Esophagus muscularis mucosa (tissue), 4 donors: Measurements from ENCODE around the gene ZNF467. TPM values are rescaled to one million over a fixed set of nuclear protein-coding genes. Genes with fewer than 3 reads are reported as not detected.
A peak's percentile ranks its signal among the peaks of the same experiment; 100 is the strongest.

ENCODE experiments used
- DNase-seq: peaks from one replicate; pipeline ENCODE4 v3.0.0-alpha.2; 2017; ENCODE audit errors: extremely low spot score
- H3K27ac ChIP-seq, 4 donors: fragments of 200-600 bp; sonication (generic); replicated peaks in 1 of 4; 1 replicate in 3 of 4; 2 replicates in 1 of 4; pipeline ENCODE4 v1.5.1; 2016 to 2019; ENCODE audit warnings: mild to moderate bottlenecking in 1 of 4
- H3K27me3 ChIP-seq, 4 donors: fragments of 200-600 bp; sonication (generic); one replicate each; pipeline versions ENCODE4 v1.5.1 to v1.6.0; 2016 to 2019
- H3K36me3 ChIP-seq, 4 donors: fragments of 200-600 bp; sonication (generic); one replicate each; pipeline ENCODE4 v1.5.1; 2016 to 2019
- H3K4me1 ChIP-seq, 4 donors: fragments of 200-600 bp; sonication (generic); one replicate each; pipeline ENCODE4 v1.5.1; 2016 to 2019
- H3K4me3 ChIP-seq, 4 donors: fragments of 200-600 bp; sonication (generic); 1 replicate in 2 of 4; 2 replicates in 2 of 4; pipeline ENCODE4 v1.5.1; 2016 to 2019; ENCODE audit warnings: mild to moderate bottlenecking in 4 of 4, moderate library complexity in 1 of 4
- H3K9me3 ChIP-seq, 4 donors: fragments of 200-600 bp; sonication (generic); 1 replicate in 3 of 4; 2 replicates in 1 of 4; pipeline ENCODE4 v1.5.1; 2016 to 2019
- EP300 ChIP-seq: sonication (generic); formaldehyde crosslinking; IDR thresholded peaks from one replicate; pipeline ENCODE4 v1.6.1; 2017; ENCODE audit warnings: antibody characterized with exemption
- POLR2A ChIP-seq: fragments of 450-650 bp; IDR thresholded peaks from one replicate; pipeline ENCODE4 v1.6.1; 2017; ENCODE audit warnings: antibody characterized with exemption, moderate library complexity, mild to moderate bottlenecking, low read depth
- POLR2AphosphoS5 ChIP-seq, 2 donors: sonication (generic); formaldehyde crosslinking; IDR thresholded peaks; one replicate each; pipeline ENCODE4 v1.6.1; 2017; ENCODE audit warnings: antibody characterized with exemption in 2 of 2
- WGBS: methylation state at CpG from one replicate; pipeline ENCODE4 v1.1.5; 2018; 5-methylcytosine and 5-hydroxymethylcytosine counted together
- intact Hi-C: fragments of 100-400 bp; cut with DNase I; formaldehyde crosslinking; loops from one replicate; pipeline ENCODE4 v1.15.1; 2023
- total RNA-seq, 4 donors: library from RNA; depleted of rRNA; stranded (reverse); fragments of >200 nt; gene quantifications; one replicate each; pipeline versions ENCODE4 v1.1.0 to v1.2.1, GENCODE V29; 2016
- TF ChIP-seq, protein P1 (sequence below), 3 experiments: fragments of 200-600 bp in 2 of 3; fragments of 450-650 bp in 1 of 3; sonication (generic) in 2 of 3; IDR thresholded peaks; one replicate each; pipeline ENCODE4 v1.5.1; 2017 to 2019; ENCODE audit warnings: antibody characterized with exemption in 3 of 3, mild to moderate bottlenecking in 2 of 3, moderate library complexity in 1 of 3

Gene ZNF467
- total RNA-seq, 4 donors from 2014 or later = 10.3 to 12.4 (median 11.0) TPM

DNA sequence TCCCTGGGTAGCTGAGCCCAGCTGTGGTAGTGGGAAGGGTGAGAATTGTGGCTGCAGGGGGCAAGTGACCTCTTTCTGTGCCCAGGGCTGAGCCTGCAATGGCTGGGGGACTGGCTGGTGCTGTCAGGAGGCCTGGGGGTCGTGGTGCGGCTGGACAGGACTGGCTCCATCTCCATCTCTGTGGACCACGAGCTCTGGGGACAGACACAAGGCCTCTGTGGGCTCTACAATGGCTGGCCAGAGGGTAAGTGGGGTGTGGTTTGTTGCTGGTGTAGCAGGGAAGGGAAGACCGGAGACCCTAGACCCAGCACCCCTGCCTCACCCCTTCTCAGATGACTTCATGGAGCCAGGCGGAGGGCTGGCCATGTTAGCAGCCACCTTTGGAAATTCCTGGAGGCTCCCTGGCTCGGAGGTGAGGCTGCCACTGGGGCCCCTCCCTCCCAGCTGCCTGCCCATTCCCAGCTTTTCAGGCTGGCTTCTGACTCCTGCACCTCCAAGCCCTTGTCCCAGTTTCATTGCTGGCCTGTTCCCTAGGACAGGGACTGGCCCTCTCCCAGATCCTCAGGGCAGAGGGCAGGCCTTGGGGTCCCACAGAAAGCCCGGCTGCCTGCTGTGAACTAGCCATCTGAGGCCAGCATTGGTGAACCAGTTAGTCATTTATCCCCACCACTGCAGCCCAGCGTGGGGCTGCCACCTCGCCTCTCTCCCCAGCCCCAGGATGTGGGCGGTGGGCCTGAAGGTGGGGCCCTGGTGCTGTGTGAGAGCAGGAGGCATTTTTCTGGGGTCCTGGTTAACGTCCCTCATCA, 5.5 kb upstream of the ZNF467 start:
- TF ChIP-seq POLR2A = no peak
- TF ChIP-seq, protein P1, sequence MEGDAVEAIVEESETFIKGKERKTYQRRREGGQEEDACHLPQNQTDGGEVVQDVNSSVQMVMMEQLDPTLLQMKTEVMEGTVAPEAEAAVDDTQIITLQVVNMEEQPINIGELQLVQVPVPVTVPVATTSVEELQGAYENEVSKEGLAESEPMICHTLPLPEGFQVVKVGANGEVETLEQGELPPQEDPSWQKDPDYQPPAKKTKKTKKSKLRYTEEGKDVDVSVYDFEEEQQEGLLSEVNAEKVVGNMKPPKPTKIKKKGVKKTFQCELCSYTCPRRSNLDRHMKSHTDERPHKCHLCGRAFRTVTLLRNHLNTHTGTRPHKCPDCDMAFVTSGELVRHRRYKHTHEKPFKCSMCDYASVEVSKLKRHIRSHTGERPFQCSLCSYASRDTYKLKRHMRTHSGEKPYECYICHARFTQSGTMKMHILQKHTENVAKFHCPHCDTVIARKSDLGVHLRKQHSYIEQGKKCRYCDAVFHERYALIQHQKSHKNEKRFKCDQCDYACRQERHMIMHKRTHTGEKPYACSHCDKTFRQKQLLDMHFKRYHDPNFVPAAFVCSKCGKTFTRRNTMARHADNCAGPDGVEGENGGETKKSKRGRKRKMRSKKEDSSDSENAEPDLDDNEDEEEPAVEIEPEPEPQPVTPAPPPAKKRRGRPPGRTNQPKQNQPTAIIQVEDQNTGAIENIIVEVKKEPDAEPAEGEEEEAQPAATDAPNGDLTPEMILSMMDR (IDR thresholded peaks at IDR 0.05) = no peak
- no peak for TF ChIP-seq EP300
- no peak for TF ChIP-seq POLR2AphosphoS5 (IDR thresholded peaks at IDR 0.05)
- Histone ChIP-seq H3K27ac (no peak overlapping the region), H3K4me1 (peaks cover 13 to 37% (median 33%) of the 10 kb centered on the region in 4 donors), H3K36me3 (no peaks in the 10 kb centered on the region), H3K4me3 (no peak overlapping the region), H3K9me3 (no peaks in the 10 kb centered on the region), H3K27me3 (no peaks in the 10 kb centered on the region)
- no CpG with 5 or more reads among the region's 11 CpGs for WGBS
- DNase-seq = no peak
- intact Hi-C loops = no loop called here

DNA sequence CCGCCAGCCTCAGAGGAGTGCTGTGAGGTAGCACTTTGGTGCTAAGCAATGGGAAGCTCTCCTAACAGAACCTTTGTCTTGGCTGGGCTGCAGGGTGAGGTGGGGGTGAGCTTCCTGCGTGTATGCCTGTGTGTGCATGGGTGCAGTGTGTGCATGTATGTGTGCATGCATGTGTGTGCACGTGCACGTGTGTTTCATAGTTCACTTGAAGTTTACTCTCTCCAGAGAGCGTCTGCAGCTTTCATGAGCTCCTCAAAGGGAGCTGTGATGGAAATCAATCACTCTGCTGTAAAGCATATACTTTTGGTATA, 4.9 kb upstream of the ZNF467 start:
- Histone ChIP-seq H3K27me3 (no peaks in the 10 kb centered on the region), H3K27ac (no peak overlapping the region), H3K4me1 (peaks cover 15 to 42% (median 36%) of the 10 kb centered on the region in 4 donors), H3K9me3 (no peaks in the 10 kb centered on the region), H3K36me3 (no peaks in the 10 kb centered on the region), H3K4me3 (no peak overlapping the region)
- no peak for TF ChIP-seq POLR2AphosphoS5 (IDR thresholded peaks at IDR 0.05)
- TF ChIP-seq, protein P1 (IDR thresholded peaks at IDR 0.05) = no peak
- no peak for TF ChIP-seq POLR2A
- no peak for TF ChIP-seq EP300
- intact Hi-C loops = no loop called here
- DNase-seq = no peak
- 84% methylated on average over 3 of the region's 5 CpGs for whole genome bisulfite sequencing

GRCh38 chr7:149777551-149778326, 4.4 kb upstream of the ZNF467 start:
- TF ChIP-seq POLR2AphosphoS5 (IDR thresholded peaks at IDR 0.05) (no peak), POLR2A (no peak), EP300 (no peak)
- TF ChIP-seq, protein P1 (IDR thresholded peaks at IDR 0.05) = no peak
- WGBS = 82% methylated on average over 8 of the region's 19 CpGs
- no peaks in the 10 kb centered on the region for H3K36me3 ChIP-seq

GRCh38 chr7:149776848-149777407, 3.5 kb upstream of the ZNF467 start:
- no peak for DNase-seq

More at GRCh38 chr7:149777551-149778326, 4.4 kb upstream of the ZNF467 start:
- intact Hi-C loops = no loop called here
- Histone ChIP-seq H3K4me1 (peaks cover 15 to 44% (median 40%) of the 10 kb centered on the region in 4 donors), H3K27ac (no peak overlapping the region), H3K27me3 (no peaks in the 10 kb centered on the region), H3K9me3 (no peaks in the 10 kb centered on the region), H3K4me3 (no peak overlapping the region)
- DNase-seq = no peak

More at GRCh38 chr7:149776848-149777407, 3.5 kb upstream of the ZNF467 start:
- no peaks in the 10 kb centered on the region for H3K27me3 ChIP-seq
- H3K36me3 ChIP-seq = no peaks in the 10 kb centered on the region
- no peaks in the 10 kb centered on the region for H3K9me3 ChIP-seq
- TF ChIP-seq, protein P1 (IDR thresholded peaks at IDR 0.05) = no peak
- TF ChIP-seq POLR2A (no peak), POLR2AphosphoS5 (IDR thresholded peaks at IDR 0.05) (no peak)
- peak overlapping the region in 1 of 4 donors; percentile 45 for H3K27ac ChIP-seq
- intact Hi-C loops = no loop called here
- peaks cover 15 to 47% (median 45%) of the 10 kb centered on the region in 4 donors for H3K4me1 ChIP-seq
- 87% methylated on average over 5 of the region's 13 CpGs for WGBS
- no peak overlapping the region for H3K4me3 ChIP-seq
